ENCODE measurements around the gene POLR1G. TPM values are rescaled to one million over a fixed set of nuclear protein-coding genes. Genes with fewer than 3 reads are reported as not detected.
A peak's percentile ranks its signal among the peaks of the same experiment; 100 is the strongest.

POLR1G gene, protein sequence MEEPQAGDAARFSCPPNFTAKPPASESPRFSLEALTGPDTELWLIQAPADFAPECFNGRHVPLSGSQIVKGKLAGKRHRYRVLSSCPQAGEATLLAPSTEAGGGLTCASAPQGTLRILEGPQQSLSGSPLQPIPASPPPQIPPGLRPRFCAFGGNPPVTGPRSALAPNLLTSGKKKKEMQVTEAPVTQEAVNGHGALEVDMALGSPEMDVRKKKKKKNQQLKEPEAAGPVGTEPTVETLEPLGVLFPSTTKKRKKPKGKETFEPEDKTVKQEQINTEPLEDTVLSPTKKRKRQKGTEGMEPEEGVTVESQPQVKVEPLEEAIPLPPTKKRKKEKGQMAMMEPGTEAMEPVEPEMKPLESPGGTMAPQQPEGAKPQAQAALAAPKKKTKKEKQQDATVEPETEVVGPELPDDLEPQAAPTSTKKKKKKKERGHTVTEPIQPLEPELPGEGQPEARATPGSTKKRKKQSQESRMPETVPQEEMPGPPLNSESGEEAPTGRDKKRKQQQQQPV
- total RNA-seq (1 to 10 TPM; 6.0 to 9.6 (median 7.1) TPM), polyA plus RNA-seq (10 to 100 TPM in 2 of 3 donors, 1 to 10 TPM in 1; 8.8 to 12.5 (median 11.3) TPM)
- long read RNA-seq, donor 1, partial matches to known transcripts = 0 of 5 reads
- long read RNA-seq, donor 1, other reads (novel, unspliced or antisense) = 0 of 5 reads
- long read RNA-seq, donor 2, transcript CD3EAP-201 (3 exons, 3,286 nt) = major isoform, 6 of 10 reads
- long read RNA-seq, donor 2, partial matches to known transcripts = 1 of 10 reads
- long read RNA-seq, donor 2, other reads (novel, unspliced or antisense) = 2 of 10 reads

- ATAC-seq (peak; percentile 78 to 86 (median 80)), DNase-seq (peak; percentile 76 to 87)
- H3K9me3 ChIP-seq = no peaks in the 10 kb centered on the region
- no peak for TF ChIP-seq CTCF (IDR thresholded peaks at IDR 0.05)
- peak within 1 kb of the TSS; percentile 80 for H3K4me3 ChIP-seq
- H3K27me3 ChIP-seq (ENCODE audit: insufficient read depth in 3 of 3, low read length in 2 of 3) = peaks cover 0 to 3% (median 2%) of the 10 kb centered on the region in 3 donors
- 0 to 1% (median 1%) methylated on average over 51 of the region's 51 CpGs for WGBS, 3 donors
- H3K36me3 ChIP-seq (ENCODE audit: insufficient read depth in 1 of 2, low read depth in 1 of 2) = peaks cover 0 to 10% of the 10 kb centered on the region in 2 donors
- intact Hi-C loops (cut with DNase I) = no loop called here
- peak within 1 kb of the TSS; percentile 94 for H3K27ac ChIP-seq
- H3K4me1 ChIP-seq = peaks cover 17% of the 10 kb centered on the region
These were observed at the start of gene POLR1G for GRCh38 chr19:45406226-45407090. TSS of gene POLR1G (plus strand) at chr19:45406644. CDS start at chr19:45406697, 53 bp downstream.

DNA sequence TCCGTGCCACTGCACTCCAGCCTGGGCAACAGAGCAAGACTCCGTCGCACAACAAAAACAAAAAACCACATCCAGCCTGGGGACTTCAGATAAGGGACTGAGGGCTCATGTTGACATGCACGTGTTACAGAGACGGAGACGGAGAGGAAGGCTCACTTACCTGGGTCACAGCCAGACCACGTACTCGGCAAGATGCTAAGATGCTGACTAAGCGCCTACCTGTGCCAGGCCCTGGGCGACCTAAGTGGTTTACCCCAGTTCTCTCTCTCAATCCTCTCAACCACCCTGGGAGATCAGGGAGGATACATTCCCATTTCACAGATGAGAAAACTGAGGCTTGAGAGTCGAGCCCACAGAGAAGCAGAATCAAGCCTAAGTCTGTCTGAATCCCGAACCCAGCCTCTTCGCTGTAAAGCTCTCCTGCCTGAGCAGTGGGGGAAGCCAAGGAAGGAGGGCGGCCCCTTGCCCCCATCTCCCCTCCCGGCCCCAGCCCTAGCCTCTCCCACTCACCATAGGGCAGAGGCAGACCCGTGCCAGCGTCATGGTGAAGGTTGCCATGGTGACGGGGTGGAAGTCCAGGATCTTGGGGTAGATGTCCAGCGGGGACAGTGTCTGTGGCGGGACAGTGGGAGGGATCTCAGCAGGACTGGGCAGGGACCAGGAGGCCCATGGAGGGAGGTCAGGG, 49.5 kb upstream of the POLR1G start:
- intact Hi-C loops (cut with DNase I) = no loop called here
- whole genome bisulfite sequencing, 3 donors = 88 to 92% (median 90%) methylated on average over 20 of the region's 20 CpGs
- peaks cover 0 to 55% of the 10 kb centered on the region in 2 donors for H3K36me3 ChIP-seq (ENCODE audit: insufficient read depth in 1 of 2, low read depth in 1 of 2)

GRCh38 chr19:45357445-45357783, 49.0 kb upstream of the POLR1G start:
- H3K9me3 ChIP-seq = no peaks in the 10 kb centered on the region
- TF ChIP-seq CTCF (IDR thresholded peaks at IDR 0.05) = no peak
- ATAC-seq = no peak
- no peak overlapping the region for H3K4me3 ChIP-seq
- no peaks in the 10 kb centered on the region for H3K4me1 ChIP-seq
- H3K27me3 ChIP-seq (ENCODE audit: insufficient read depth in 3 of 3, low read length in 2 of 3) = no peaks in the 10 kb centered on the region
- DNase-seq = no peak
- intact Hi-C loops (cut with DNase I) = no loop called here
- peaks cover 0 to 55% of the 10 kb centered on the region in 2 donors for H3K36me3 ChIP-seq (ENCODE audit: insufficient read depth in 1 of 2, low read depth in 1 of 2)
- WGBS, 3 donors = 89 to 93% (median 91%) methylated on average over 11 of the region's 11 CpGs
- H3K27ac ChIP-seq = no peak overlapping the region

More for the DNA sequence above, 49.5 kb upstream of the POLR1G start:
- Histone ChIP-seq H3K27ac (no peak overlapping the region), H3K4me3 (no peak overlapping the region), H3K9me3 (no peaks in the 10 kb centered on the region), H3K4me1 (no peaks in the 10 kb centered on the region), H3K27me3 (ENCODE audit: insufficient read depth in 3 of 3, low read length in 2 of 3) (no peaks in the 10 kb centered on the region)
- DNase-seq (no peak), ATAC-seq (no peak)
- TF ChIP-seq CTCF (IDR thresholded peaks at IDR 0.05) = no peak

GRCh38 chr19:45358213-45358792, 48.1 kb upstream of the POLR1G start:
- DNase-seq (no peak), ATAC-seq (no peak)
- H3K27ac ChIP-seq = no peak overlapping the region
- no peak for TF ChIP-seq CTCF (IDR thresholded peaks at IDR 0.05)
- 86 to 92% (median 91%) methylated on average over 12 of the region's 12 CpGs for WGBS, 3 donors
- H3K36me3 ChIP-seq (ENCODE audit: insufficient read depth in 1 of 2, low read depth in 1 of 2) = peaks cover 0 to 55% of the 10 kb centered on the region in 2 donors
- no peaks in the 10 kb centered on the region for H3K27me3 ChIP-seq (ENCODE audit: insufficient read depth in 3 of 3, low read length in 2 of 3)
- H3K9me3 ChIP-seq = no peaks in the 10 kb centered on the region
- intact Hi-C loops (cut with DNase I) = no loop called here
- no peaks in the 10 kb centered on the region for H3K4me1 ChIP-seq
- H3K4me3 ChIP-seq = no peak overlapping the region

All from psoas muscle (tissue), 8 donors.